ENCODE data around the gene SPIB.

- no peak for TF ChIP-seq CTCF (optimal IDR thresholded peaks at IDR 0.05 in 1 of 3, IDR thresholded peaks at IDR 0.05 in 1 of 3, conservative IDR thresholded peaks at IDR 0.05 in 1 of 3; ENCODE audit: extremely low read depth in 1 of 3, insufficient read depth in 2 of 3, low read length in 3 of 3)
- no peak for TF ChIP-seq EZH2 (IDR thresholded peaks at IDR 0.05; ENCODE audit: low read length)
Measured at GRCh38 chr19:50431343-50432220, 12.8 kb downstream of the SPIB start.
